Measurements from ENCODE around the gene NR0B2. TPM values are rescaled to one million over a fixed set of nuclear protein-coding genes. Genes with fewer than 3 reads are reported as not detected.

NR0B2 gene
- polyA plus RNA-seq, 1 donor (not counting 4 experiments of a cell fraction or from before 2014, with no cell fraction given): not detected

GRCh38 chr1:26956321-26956720 is 42.5 kb upstream of the NR0B2 start:
- H3K36me3 ChIP-seq (ENCODE audit: control insufficient read depth in 2 of 2, extremely low read depth in 1 of 2, insufficient read depth in 2 of 2, low read length in 2 of 2): peaks cover 8 to 14% of the 10 kb centered on the region in 2 experiments
- dilution Hi-C loops (cut with MboI; ENCODE audit: extremely low pct_ligation_motif_present, low sequenced_read_pairs): no loop called here
- peaks cover 18% of the 10 kb centered on the region for H3K4me1 ChIP-seq (ENCODE audit: control insufficient read depth, extremely low read depth, insufficient read depth, low read length)
- no peak overlapping the region for H3K4me3 ChIP-seq (ENCODE audit: control insufficient read depth in 2 of 3, extremely low read depth in 1 of 3, insufficient read depth in 2 of 3, low read depth in 1 of 3, low read length in 3 of 3)
- H3K9me1 ChIP-seq (ENCODE audit: control insufficient read depth, extremely low read depth, insufficient read depth, low read length): no peaks in the 10 kb centered on the region
- H3K9me3 ChIP-seq (ENCODE audit: control insufficient read depth, low read depth, low read length): no peaks in the 10 kb centered on the region
- H3K4me2 ChIP-seq (ENCODE audit: control insufficient read depth, extremely low read depth, insufficient read depth, low read depth, low read length): no peak overlapping the region
- no peak overlapping the region for H3K27ac ChIP-seq (ENCODE audit: control insufficient read depth, insufficient read depth, low read length)
- no peak overlapping the region for H2AFZ ChIP-seq (ENCODE audit: control insufficient read depth, low read length)
- peaks cover 55% of the 10 kb centered on the region for H3K79me2 ChIP-seq (ENCODE audit: control insufficient read depth, insufficient read depth, low read length)
- no peak for TF ChIP-seq CTCF (optimal IDR thresholded peaks at IDR 0.05 in 1 of 3, IDR thresholded peaks at IDR 0.05 in 1 of 3, conservative IDR thresholded peaks at IDR 0.05 in 1 of 3; ENCODE audit: extremely low read depth in 1 of 3, insufficient read depth in 2 of 3, low read length in 3 of 3)
- TF ChIP-seq EZH2 (IDR thresholded peaks at IDR 0.05; ENCODE audit: low read length): no peak
- H3K27me3 ChIP-seq (ENCODE audit: control insufficient read depth, extremely low read depth, insufficient read depth, low read length): no peaks in the 10 kb centered on the region
- FAIRE-seq (no peak), DNase-seq (ENCODE audit: low read depth, low spot score) (no peak)
- no peak overlapping the region for H3K9ac ChIP-seq (ENCODE audit: control insufficient read depth, extremely low read depth, insufficient read depth, low read length)
- no peaks in the 10 kb centered on the region for H4K20me1 ChIP-seq (ENCODE audit: control insufficient read depth, extremely low read depth, insufficient read depth, low read length)

- dilution Hi-C loops (cut with MboI; ENCODE audit: extremely low pct_ligation_motif_present, low sequenced_read_pairs): no loop called here
- H3K27ac ChIP-seq (ENCODE audit: control insufficient read depth, insufficient read depth, low read length): no peak overlapping the region
- H3K4me2 ChIP-seq (ENCODE audit: control insufficient read depth, extremely low read depth, insufficient read depth, low read depth, low read length): no peak overlapping the region
- H3K4me1 ChIP-seq (ENCODE audit: control insufficient read depth, extremely low read depth, insufficient read depth, low read length): peaks cover 10% of the 10 kb centered on the region
- no peak overlapping the region for H3K4me3 ChIP-seq (ENCODE audit: control insufficient read depth in 2 of 3, extremely low read depth in 1 of 3, insufficient read depth in 2 of 3, low read depth in 1 of 3, low read length in 3 of 3)
- no peaks in the 10 kb centered on the region for H3K27me3 ChIP-seq (ENCODE audit: control insufficient read depth, extremely low read depth, insufficient read depth, low read length)
- DNase-seq (ENCODE audit: low read depth, low spot score): no peak
- no peak for FAIRE-seq
- peaks cover 35% of the 10 kb centered on the region for H3K79me2 ChIP-seq (ENCODE audit: control insufficient read depth, insufficient read depth, low read length)
- peaks cover 12% of the 10 kb centered on the region for H4K20me1 ChIP-seq (ENCODE audit: control insufficient read depth, extremely low read depth, insufficient read depth, low read length)
- TF ChIP-seq EZH2 (IDR thresholded peaks at IDR 0.05; ENCODE audit: low read length): no peak
- TF ChIP-seq CTCF (optimal IDR thresholded peaks at IDR 0.05 in 1 of 3, IDR thresholded peaks at IDR 0.05 in 1 of 3, conservative IDR thresholded peaks at IDR 0.05 in 1 of 3; ENCODE audit: extremely low read depth in 1 of 3, insufficient read depth in 2 of 3, low read length in 3 of 3): no peak
- no peaks in the 10 kb centered on the region for H3K9me3 ChIP-seq (ENCODE audit: control insufficient read depth, low read depth, low read length)
- no peak overlapping the region for H2AFZ ChIP-seq (ENCODE audit: control insufficient read depth, low read length)
- peaks cover 20 to 40% of the 10 kb centered on the region in 2 experiments for H3K36me3 ChIP-seq (ENCODE audit: control insufficient read depth in 2 of 2, extremely low read depth in 1 of 2, insufficient read depth in 2 of 2, low read length in 2 of 2)
- no peaks in the 10 kb centered on the region for H3K9me1 ChIP-seq (ENCODE audit: control insufficient read depth, extremely low read depth, insufficient read depth, low read length)
- H3K9ac ChIP-seq (ENCODE audit: control insufficient read depth, extremely low read depth, insufficient read depth, low read length): no peak overlapping the region
Observed at GRCh38 chr1:26953374-26953773, 39.6 kb upstream of the NR0B2 start.
